GM19455 (cell line): Measurements from ENCODE around the gene EIF1.
"Not testable (repeated sequence)": the region's sequence is repeated elsewhere in the genome, so short reads cannot be mapped to it uniquely, and the experiment has no call there.

Experiments used
- ATAC-seq: cut with Tn5 transposase; IDR thresholded peaks from one replicate; pipeline ENCODE4 v1.9.1; 2021; ENCODE audit not compliant: unreplicated experiment

The EIF1 gene

DNA sequence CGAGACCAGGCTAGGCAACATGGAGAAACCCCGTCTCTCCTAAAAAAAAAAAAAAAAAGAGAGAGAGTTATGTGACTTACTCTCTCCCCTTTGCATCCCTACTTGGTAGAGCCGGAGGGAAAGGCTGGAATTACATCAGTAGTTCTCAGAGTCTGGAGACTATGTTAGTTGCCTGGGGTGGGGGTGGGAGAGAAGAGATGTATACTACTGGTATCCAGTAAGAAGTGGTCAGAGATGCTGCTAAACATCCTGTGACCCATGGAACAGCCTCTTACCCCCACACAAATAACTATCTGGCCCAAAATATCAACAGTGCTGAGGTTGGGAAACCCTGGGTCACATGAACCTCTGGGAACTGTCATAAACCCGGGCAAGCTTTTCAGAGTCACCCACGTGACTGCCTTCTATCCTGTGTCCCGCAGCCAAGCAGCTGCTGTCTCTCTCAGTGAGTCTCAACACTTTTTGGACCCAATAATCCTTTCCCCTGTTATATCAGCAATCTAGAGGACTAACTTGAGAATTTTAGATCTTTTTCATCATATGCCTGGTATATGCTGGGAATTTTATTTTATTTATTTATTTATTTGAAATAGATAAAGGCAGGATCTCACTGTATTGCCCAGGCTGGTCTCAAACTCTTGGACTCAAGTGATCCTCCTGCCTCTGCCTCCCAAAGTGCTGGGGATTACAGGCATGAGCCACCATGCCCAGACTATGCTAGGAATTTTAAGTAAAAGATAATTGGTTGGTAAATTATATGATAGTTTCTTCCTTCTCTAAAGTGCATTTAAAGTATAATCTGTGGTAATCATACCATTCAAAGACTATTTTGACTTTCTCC, 8.7 kb downstream of the EIF1 start:
- ATAC-seq = no peak

DNA sequence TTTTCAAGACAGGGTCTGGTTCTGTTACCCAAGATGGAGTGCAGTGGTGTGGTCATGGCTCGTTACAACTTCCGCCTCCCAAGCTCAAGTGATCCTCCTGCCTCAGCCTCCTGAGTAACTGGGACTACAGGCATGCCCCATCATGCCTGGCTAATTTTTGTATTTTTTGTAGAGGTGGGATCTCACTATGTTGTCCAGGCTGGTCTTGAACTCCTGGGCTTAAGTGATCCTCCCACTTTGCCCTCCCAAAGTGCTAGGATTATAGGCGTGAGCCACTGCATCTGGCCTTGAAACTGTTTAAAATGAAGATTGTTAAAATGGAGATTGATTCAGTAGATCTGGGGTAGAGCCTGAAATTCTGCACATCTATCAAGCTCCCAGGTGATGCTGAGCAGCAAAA, 12.2 kb downstream of the EIF1 start:
- ATAC-seq = not testable (repeated sequence)

DNA sequence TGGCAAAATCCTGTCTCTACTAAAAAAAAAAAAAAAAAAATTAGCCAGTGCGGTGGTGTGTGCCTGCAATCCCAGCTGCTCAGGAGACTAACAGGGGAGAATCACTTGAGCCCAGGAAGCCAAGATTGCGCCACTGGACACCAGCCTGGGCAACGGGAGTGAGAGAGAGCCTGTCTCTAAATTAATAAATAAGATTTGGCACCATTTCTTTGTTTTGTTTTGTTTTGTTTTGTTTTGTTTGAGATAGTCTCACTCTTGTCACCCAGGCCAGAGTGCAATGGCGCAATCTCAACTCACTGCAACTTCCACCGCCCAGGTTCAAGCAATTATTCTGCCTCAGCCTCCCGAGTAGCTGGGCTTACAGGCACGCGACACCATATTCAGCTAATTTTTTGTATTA, 14.0 kb downstream of the EIF1 start:
- ATAC-seq = no peak

DNA sequence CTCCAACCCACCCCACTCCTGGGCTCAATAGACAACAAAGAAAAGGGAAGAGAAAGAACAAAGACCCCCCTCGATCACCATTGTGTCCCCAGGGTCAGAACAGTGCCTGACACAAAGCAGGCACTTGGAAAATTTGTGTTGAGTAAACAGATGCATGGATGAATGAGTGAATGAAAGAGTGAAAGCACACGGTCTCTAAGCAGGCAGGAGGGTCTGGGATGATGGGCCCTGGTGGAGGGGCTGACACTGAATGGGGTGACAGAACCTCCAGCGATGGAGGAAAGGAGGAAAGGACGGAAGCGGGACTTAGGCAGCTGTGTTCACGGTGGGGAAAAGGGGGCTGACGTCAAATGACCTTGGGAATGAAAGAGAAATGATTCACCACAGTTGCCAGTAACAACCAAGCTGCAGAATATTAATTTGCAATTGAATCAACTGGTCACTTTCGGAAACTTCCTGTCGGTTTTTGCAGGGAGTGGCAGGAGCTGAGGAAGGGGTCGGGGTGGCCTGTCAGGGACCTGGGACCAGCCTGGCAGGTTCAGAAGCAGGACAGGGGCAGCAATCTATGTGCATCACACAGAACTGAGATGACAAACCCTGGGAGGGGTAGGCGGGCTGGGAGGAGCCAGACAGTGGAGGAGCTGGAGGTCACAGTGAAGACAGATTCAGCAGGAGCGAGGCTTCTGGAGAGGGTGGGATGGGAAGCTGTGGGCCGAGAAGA, 16.7 kb downstream of the EIF1 start:
- ATAC-seq = no peak

- no peak for ATAC-seq
Observed at GRCh38 chr17:41707803-41708669, 19.4 kb downstream of the EIF1 start.

DNA sequence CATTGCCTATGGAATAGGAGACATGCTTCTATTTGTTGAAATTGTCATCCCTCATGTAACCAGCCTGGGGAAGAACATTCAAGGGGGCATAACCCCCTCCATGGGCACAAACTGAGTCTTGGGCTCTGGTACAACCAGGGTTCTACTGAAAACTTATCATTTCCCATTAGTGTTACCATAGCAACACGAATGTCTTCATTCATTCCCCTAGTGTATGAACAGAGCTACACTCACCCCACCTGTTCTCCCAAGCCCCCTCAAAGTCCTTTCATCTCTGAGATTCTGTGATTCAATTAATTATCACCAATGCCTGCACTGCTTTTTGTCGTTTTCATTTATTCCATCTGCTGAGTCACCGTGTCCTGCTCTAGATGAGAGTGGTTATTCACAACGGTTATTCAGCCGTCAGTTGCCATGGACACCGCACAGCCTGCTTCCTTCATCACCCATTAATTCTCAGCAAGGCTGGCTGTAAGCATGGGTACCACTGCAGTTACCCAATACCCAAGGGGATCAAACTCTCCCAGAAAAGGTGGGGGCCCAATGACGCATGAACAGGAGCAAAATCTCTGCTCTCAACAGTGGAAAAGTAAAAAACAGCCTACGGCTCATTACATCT, 21.9 kb downstream of the EIF1 start:
- no peak for ATAC-seq

GRCh38 chr17:41711669-41712400, 23.1 kb downstream of the EIF1 start, which contains the start of gene GAST:
GAST (plus strand) TSS chr17:41712331; CDS start chr17:41715437, 3,106 bp downstream.
- no peak for ATAC-seq

GRCh38 chr17:41717408-41718286, 29.0 kb downstream of the EIF1 start:
- no peak for ATAC-seq

DNA sequence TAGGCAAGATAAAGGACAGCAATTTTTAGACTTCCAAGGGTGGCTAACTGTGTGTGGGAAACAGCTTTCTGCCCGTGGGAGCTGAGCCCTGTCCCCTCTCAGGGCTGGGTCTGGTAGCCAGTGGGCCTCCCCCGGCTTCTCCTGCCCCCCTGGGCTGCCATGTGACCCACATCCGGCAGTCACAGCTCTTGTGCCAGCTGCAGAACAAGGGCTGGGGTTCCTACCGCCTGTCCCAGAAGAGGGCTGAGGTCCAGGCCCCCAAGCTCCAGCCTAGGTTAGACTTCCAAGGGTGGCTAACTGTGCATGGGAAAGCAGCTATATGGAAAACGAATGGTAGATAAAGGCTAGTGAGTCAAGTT, 29.6 kb downstream of the EIF1 start:
- ATAC-seq = no peak

- ATAC-seq = no peak
Observed at GRCh38 chr17:41722231-41722630, 33.5 kb downstream of the EIF1 start.

DNA sequence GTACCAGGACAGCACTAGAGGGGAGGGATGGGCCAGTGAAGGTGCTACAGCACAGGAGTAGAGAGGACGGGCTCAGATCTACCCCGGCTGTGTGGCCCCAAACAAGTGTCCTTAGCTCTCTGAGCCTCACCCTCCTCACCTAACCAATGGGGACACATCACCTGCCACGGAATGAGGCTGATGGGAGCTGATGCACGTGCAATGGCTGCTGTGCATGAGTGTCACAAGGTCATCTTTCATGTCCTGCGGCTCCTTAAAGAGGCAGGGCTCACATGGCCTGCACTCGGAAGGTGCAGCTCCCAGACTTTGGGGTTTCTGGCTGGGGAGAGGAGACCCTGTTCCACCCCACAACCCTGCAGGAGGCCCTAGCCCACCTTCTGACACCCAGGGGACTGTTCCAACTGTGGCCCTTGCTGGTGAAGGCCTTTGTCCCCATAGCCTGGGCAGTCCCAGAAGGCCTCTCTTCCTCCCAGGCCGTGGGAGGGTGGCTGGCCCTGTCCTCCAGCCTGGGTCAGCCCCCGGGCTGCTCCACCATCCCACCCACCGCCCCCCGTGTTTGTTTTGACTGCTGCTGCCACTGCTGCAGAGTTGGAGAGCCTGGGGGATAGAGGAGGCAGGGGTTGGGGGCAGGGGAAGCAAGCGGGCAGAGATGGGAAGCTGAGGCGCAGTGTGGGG, 35.3 kb downstream of the EIF1 start:
- ATAC-seq = no peak

DNA sequence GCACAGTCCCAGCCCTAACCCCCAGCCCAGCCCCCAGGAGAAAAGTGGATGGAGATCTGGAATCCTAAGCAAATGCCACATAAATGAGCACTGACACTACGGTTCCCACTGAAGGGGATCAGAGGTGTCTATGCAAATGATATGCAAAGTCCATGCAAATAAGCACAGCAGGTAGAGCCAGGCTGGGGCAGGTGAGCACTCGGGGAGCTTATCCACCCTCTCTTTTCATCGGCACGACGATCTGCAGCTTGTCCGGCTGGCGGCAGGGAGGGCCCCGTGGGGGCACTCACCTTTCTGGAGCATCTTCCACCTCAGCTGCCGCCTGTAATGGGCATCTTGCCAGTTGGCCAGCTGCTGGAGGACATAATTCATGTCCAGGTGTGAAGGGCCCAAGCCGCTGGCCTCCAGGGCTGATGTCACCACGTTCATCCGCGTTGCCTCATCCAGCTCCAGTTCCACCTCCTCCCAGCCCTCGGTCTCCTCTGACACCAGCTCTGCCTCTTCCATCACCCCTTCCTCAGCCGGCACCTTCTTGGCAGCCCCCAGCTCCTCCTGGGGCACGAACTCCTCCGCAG, 35.9 kb downstream of the EIF1 start:
- ATAC-seq = no peak

DNA sequence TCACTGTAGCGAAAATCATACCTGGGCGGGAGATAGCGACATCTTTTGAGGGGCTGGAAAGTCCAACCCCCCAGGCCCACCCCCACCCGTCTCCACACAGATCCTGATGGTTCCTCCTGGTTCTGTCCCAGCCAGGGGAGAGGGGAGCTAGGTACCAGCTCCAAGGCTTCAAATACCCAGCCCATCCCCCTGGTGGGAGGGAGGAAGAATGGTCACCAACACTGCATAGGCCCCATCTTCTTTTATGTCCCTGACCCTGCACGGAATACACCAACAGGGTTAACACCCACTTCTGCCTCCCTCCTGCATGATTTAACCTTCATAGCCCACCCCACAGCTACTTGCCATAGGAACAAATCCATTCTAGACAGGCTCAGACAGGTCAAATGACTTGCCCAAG, 36.4 kb downstream of the EIF1 start:
- ATAC-seq = no peak

- ATAC-seq = no peak
Observed at GRCh38 chr17:41728056-41728455, 39.4 kb downstream of the EIF1 start.

DNA sequence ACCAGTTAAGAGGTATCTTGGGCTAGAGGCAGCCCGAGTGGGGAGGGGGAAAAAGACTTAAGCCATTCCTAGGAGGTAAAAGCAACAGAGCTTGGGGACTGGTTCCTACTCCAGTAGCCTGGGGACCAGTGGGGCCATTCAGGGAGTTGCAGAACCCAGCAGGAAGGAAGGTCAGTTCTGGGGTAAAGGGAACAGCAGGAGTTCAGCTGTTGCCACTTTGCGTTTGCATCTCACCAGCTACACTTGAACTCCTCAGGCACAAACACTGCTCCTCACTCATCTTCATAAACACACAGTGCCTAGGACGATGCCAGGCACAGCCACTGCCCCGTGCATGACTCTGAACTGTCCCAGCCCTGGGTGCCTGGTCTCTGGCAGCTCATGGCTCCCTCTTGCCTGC, 41.8 kb downstream of the EIF1 start:
- no peak for ATAC-seq

GRCh38 chr17:41731836-41732235, 43.2 kb downstream of the EIF1 start:
- no peak for ATAC-seq

GRCh38 chr17:41733348-41734138, 44.9 kb downstream of the EIF1 start:
- no peak for ATAC-seq
